ENCODE data around the gene HID1. TPM values are rescaled to one million over a fixed set of nuclear protein-coding genes. Genes with fewer than 3 reads are reported as not detected.

Gene HID1
- total RNA-seq, 1 experiment from 2014 or later, result 114 TPM

- H3K4me3 Mint-ChIP-seq (ENCODE audit: low read depth, unreplicated experiment), result no peak overlapping the region
- no peak for TF ChIP-seq CTCF (IDR thresholded peaks at IDR 0.05; ENCODE audit: unreplicated experiment)
- intact Hi-C loops (cut with micrococcal nuclease; ENCODE audit: unreplicated experiment), result no loop called here
- H3K27ac Mint-ChIP-seq (ENCODE audit: unreplicated experiment), result no peak overlapping the region
- H3K4me1 Mint-ChIP-seq (ENCODE audit: low read depth, unreplicated experiment), result no peaks in the 10 kb centered on the region
- DNase-seq, result no peak
- H3K27me3 Mint-ChIP-seq (ENCODE audit: unreplicated experiment), result peaks cover 92% of the 10 kb centered on the region
- H3K36me3 Mint-ChIP-seq (ENCODE audit: insufficient read depth, unreplicated experiment), result no peaks in the 10 kb centered on the region
- no peaks in the 10 kb centered on the region for H3K9me3 Mint-ChIP-seq (ENCODE audit: low read depth, unreplicated experiment)
- CTCF ChIA-PET, result interaction anchor here (0.7 kb wide), 1 partner anchor 1173 kb away, joined by 4 read pairs; no protein-coding TSS in a partner anchor
- no TSS peak for BruUV-seq (replicated peaks)
Observed at GRCh38 chr17:74938194-74938950, 34.2 kb downstream of the HID1 start.

- no TSS peak for BruUV-seq (replicated peaks)
- DNase-seq, result no peak
- H3K9me3 Mint-ChIP-seq (ENCODE audit: low read depth, unreplicated experiment), result no peaks in the 10 kb centered on the region
- H3K36me3 Mint-ChIP-seq (ENCODE audit: insufficient read depth, unreplicated experiment), result no peaks in the 10 kb centered on the region
- no peak overlapping the region for H3K4me3 Mint-ChIP-seq (ENCODE audit: low read depth, unreplicated experiment)
- TF ChIP-seq CTCF (IDR thresholded peaks at IDR 0.05; ENCODE audit: unreplicated experiment), result no peak
- H3K4me1 Mint-ChIP-seq (ENCODE audit: low read depth, unreplicated experiment), result no peaks in the 10 kb centered on the region
- intact Hi-C loops (cut with micrococcal nuclease; ENCODE audit: unreplicated experiment), result no loop called here
- CTCF ChIA-PET, result no interaction called here
- no peak overlapping the region for H3K27ac Mint-ChIP-seq (ENCODE audit: unreplicated experiment)
- peaks cover 92% of the 10 kb centered on the region for H3K27me3 Mint-ChIP-seq (ENCODE audit: unreplicated experiment)
Observed at GRCh38 chr17:74937064-74938051, 35.2 kb downstream of the HID1 start.

GRCh38 chr17:74936470-74936799 is 36.1 kb downstream of the HID1 start:
- intact Hi-C loops (cut with micrococcal nuclease; ENCODE audit: unreplicated experiment), result no loop called here
- no TSS peak for BruUV-seq (replicated peaks)
- TF ChIP-seq CTCF (IDR thresholded peaks at IDR 0.05; ENCODE audit: unreplicated experiment), result no peak
- H3K9me3 Mint-ChIP-seq (ENCODE audit: low read depth, unreplicated experiment), result no peaks in the 10 kb centered on the region
- H3K36me3 Mint-ChIP-seq (ENCODE audit: insufficient read depth, unreplicated experiment), result no peaks in the 10 kb centered on the region
- H3K4me3 Mint-ChIP-seq (ENCODE audit: low read depth, unreplicated experiment), result peak overlapping the region; percentile 14
- peaks cover 92% of the 10 kb centered on the region for H3K27me3 Mint-ChIP-seq (ENCODE audit: unreplicated experiment)
- CTCF ChIA-PET, result no interaction called here
- H3K4me1 Mint-ChIP-seq (ENCODE audit: low read depth, unreplicated experiment), result no peaks in the 10 kb centered on the region
- H3K27ac Mint-ChIP-seq (ENCODE audit: unreplicated experiment), result no peak overlapping the region
- peak; percentile 31 for DNase-seq

- intact Hi-C loops (cut with micrococcal nuclease; ENCODE audit: unreplicated experiment), result no loop called here
- no peak for TF ChIP-seq CTCF (IDR thresholded peaks at IDR 0.05; ENCODE audit: unreplicated experiment)
- Mint-ChIP-seq H3K4me3 (ENCODE audit: low read depth, unreplicated experiment) (peak within 1 kb of the TSS; percentile 14), H3K27me3 (ENCODE audit: unreplicated experiment) (peaks cover 93% of the 10 kb centered on the region), H3K36me3 (ENCODE audit: insufficient read depth, unreplicated experiment) (no peaks in the 10 kb centered on the region), H3K27ac (ENCODE audit: unreplicated experiment) (no peak within 1 kb of the TSS), H3K4me1 (ENCODE audit: low read depth, unreplicated experiment) (no peaks in the 10 kb centered on the region), H3K9me3 (ENCODE audit: low read depth, unreplicated experiment) (no peaks in the 10 kb centered on the region)
- no TSS peak for BruUV-seq (replicated peaks)
- peak; percentile 28 for DNase-seq
- CTCF ChIA-PET, result no interaction called here
Observed at GRCh38 chr17:74935585-74936469, 36.7 kb downstream of the HID1 start, which contains the start of gene OTOP3. OTOP3 (plus strand) TSS chr17:74935898; CDS start chr17:74935922, 24 bp downstream.
